GM12878 (cell line): ENCODE data around the gene ILRUN. TPM values are rescaled to one million over a fixed set of nuclear protein-coding genes. Genes with fewer than 3 reads are reported as not detected.

Source experiments
- BACH1 ChIP-seq: fragments of 450-650 bp; IDR thresholded peaks from 2 replicates; pipeline ENCODE4 v1.6.1; 2017; ENCODE audit warnings: mild to moderate bottlenecking, borderline replicate concordance
- CBFB ChIP-seq: IDR thresholded peaks from 2 replicates; pipeline ENCODE4 v1.6.1; 2016; ENCODE audit warnings: antibody characterized with exemption, low read depth
- CBX3 ChIP-seq: fragments of 200-600 bp; sonication (generic); IDR thresholded peaks from 2 replicates; pipeline ENCODE4 v1.6.1; 2016; ENCODE audit warnings: low read depth, borderline replicate concordance
- CEBPZ ChIP-seq: fragments of 150-350 bp; IDR thresholded peaks from 2 replicates; pipeline ENCODE4 v1.6.1; 2016; ENCODE audit warnings: low read depth, low read length
- KLF5 ChIP-seq: fragments of 450-650 bp; IDR thresholded peaks from 2 replicates; pipeline ENCODE4 v1.6.1; 2014; ENCODE audit warnings: mild to moderate bottlenecking; ENCODE audit not compliant: partially characterized antibody
- MTA2 ChIP-seq: fragments of 450-650 bp; IDR thresholded peaks from 2 replicates; pipeline ENCODE4 v1.6.1; 2016; ENCODE audit warnings: low read depth, mild to moderate bottlenecking, moderate library complexity
- NRF1 ChIP-seq: conservative IDR thresholded peaks from 2 replicates; pipeline ENCODE4 v1.6.1; 2011; ENCODE audit warnings: mild to moderate bottlenecking, low read depth, low read length, improper control_type of control experiment
- PAX5 ChIP-seq: IDR thresholded peaks from 2 replicates; pipeline ENCODE4 v1.6.1; 2011; ENCODE audit warnings: low read depth, low read length, borderline replicate concordance
- POLR2A ChIP-seq: IDR thresholded peaks from 2 replicates; pipeline ENCODE4 v1.6.1; 2011; ENCODE audit warnings: low read depth, mild to moderate bottlenecking, low read length
- POLR2AphosphoS2 ChIP-seq: IDR thresholded peaks from 2 replicates; pipeline ENCODE4 v1.6.1; 2011; ENCODE audit warnings: low read depth, mild to moderate bottlenecking, low read length, improper control_type of control experiment, moderate library complexity
- RAD51 ChIP-seq: fragments of 450-650 bp; IDR thresholded peaks from 2 replicates; pipeline ENCODE4 v1.6.1; 2016; ENCODE audit warnings: moderate library complexity, mild to moderate bottlenecking, inconsistent platforms
- RB1 ChIP-seq: fragments of 450-650 bp; formaldehyde crosslinking; IDR thresholded peaks from 2 replicates; pipeline ENCODE4 v1.6.1; 2017; ENCODE audit warnings: mild to moderate bottlenecking, borderline replicate concordance
- RUNX3 ChIP-seq: IDR thresholded peaks from 2 replicates; pipeline ENCODE4 v1.6.1; 2012; ENCODE audit warnings: low read length, inconsistent platforms
- SMAD1 ChIP-seq: fragments of 450-650 bp; IDR thresholded peaks from 2 replicates; pipeline ENCODE4 v1.6.1; 2018; ENCODE audit warnings: mild to moderate bottlenecking, low read depth; ENCODE audit not compliant: partially characterized antibody
- SP1 ChIP-seq: IDR thresholded peaks from one replicate; pipeline ENCODE4 v1.6.1; 2011; ENCODE audit warnings: low read depth, low read length
- SPI1 ChIP-seq: IDR thresholded peaks from 2 replicates; pipeline ENCODE4 v1.6.1; 2011; ENCODE audit warnings: low read depth, mild to moderate bottlenecking, low read length, moderate library complexity, borderline replicate concordance; ENCODE audit not compliant: insufficient read depth
- USF2 ChIP-seq: IDR thresholded peaks from 2 replicates; pipeline ENCODE4 v1.6.1; 2011; ENCODE audit warnings: low read depth, low read length, improper control_type of control experiment, borderline replicate concordance
- polyA plus RNA-seq, 11 experiments: library from polyadenylated mRNA; depleted of rRNA in 4 of 11; unstranded in 6 of 11; stranded (reverse) in 5 of 11; fragments of >200 nt; fragmentation: Nextera tagmentation in 4 of 11; fragmentation: Illumina TruSeq in 1 of 11; extraction: Ambion mirVana in 4 of 11; extraction: Trizol in 1 of 11; gene quantifications; 1 replicate in 1 of 11; 2 replicates in 10 of 11; pipeline versions ENCODE4 v1.2.1 to v1.2.3, GENCODE V29; 2011 to 2016; ENCODE audit warnings: inconsistent platforms in 2 of 11, missing spikeins in 2 of 11, low read depth in 1 of 11
- total RNA-seq, 4 experiments: library from RNA; depleted of rRNA in 3 of 4; stranded (reverse); fragments of >200 nt in 3 of 4; fragmentation: Illumina TruSeq in 1 of 4; extraction: Trizol in 1 of 4; gene quantifications; 2 replicates each; pipeline versions ENCODE4 v1.2.1 to v1.2.3, GENCODE V29; 2013 to 2021
- TF ChIP-seq, protein P1 (sequence below): IDR thresholded peaks from 2 replicates; pipeline ENCODE4 v1.6.1; 2011; ENCODE audit warnings: low read depth, mild to moderate bottlenecking, low read length, moderate library complexity, borderline replicate concordance; ENCODE audit errors: extremely low read depth
- TF ChIP-seq, protein P2 (sequence below): fragments of 450-650 bp; IDR thresholded peaks from 2 replicates; pipeline ENCODE4 v1.6.1; 2018; ENCODE audit warnings: mild to moderate bottlenecking, low read depth, moderate library complexity; ENCODE audit not compliant: partially characterized antibody
- TF ChIP-seq, protein P3 (sequence below): fragments of 450-650 bp; IDR thresholded peaks from 2 replicates; pipeline ENCODE4 v1.6.1; 2017; ENCODE audit warnings: mild to moderate bottlenecking, low read depth, inconsistent platforms; ENCODE audit not compliant: poor library complexity, severe bottlenecking

Gene ILRUN
- total and polyA plus RNA-seq, 10 of the 15 experiments (the other 5 are each of a cell fraction or from before 2014, with no cell fraction given): 21.0 to 114 (median 48.9) TPM

GRCh38 chr6:34696739-34697543, at the start of gene ILRUN (continued):
- TF ChIP-seq, protein P1, sequence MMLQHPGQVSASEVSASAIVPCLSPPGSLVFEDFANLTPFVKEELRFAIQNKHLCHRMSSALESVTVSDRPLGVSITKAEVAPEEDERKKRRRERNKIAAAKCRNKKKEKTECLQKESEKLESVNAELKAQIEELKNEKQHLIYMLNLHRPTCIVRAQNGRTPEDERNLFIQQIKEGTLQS: 0 out of 2 replicates have a peak, but pooled peaks have one; percentile 33
- TF ChIP-seq, protein P2, sequence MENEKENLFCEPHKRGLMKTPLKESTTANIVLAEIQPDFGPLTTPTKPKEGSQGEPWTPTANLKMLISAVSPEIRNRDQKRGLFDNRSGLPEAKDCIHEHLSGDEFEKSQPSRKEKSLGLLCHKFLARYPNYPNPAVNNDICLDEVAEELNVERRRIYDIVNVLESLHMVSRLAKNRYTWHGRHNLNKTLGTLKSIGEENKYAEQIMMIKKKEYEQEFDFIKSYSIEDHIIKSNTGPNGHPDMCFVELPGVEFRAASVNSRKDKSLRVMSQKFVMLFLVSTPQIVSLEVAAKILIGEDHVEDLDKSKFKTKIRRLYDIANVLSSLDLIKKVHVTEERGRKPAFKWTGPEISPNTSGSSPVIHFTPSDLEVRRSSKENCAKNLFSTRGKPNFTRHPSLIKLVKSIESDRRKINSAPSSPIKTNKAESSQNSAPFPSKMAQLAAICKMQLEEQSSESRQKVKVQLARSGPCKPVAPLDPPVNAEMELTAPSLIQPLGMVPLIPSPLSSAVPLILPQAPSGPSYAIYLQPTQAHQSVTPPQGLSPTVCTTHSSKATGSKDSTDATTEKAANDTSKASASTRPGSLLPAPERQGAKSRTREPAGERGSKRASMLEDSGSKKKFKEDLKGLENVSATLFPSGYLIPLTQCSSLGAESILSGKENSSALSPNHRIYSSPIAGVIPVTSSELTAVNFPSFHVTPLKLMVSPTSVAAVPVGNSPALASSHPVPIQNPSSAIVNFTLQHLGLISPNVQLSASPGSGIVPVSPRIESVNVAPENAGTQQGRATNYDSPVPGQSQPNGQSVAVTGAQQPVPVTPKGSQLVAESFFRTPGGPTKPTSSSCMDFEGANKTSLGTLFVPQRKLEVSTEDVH: peak; percentile 63
- TF ChIP-seq CEBPZ (no peak), RAD51 (peak; percentile 82), PAX5 (peak; percentile 82), POLR2A (peak; percentile 59), POLR2AphosphoS2 (no peak), NRF1 (peak; percentile 66), RUNX3 (0 out of 2 replicates have a peak, but pooled peaks have one; percentile 6), SP1 (peak; percentile 53), CBX3 (no peak), SMAD1 (no peak), CBFB (no peak), KLF5 (peak; percentile 38), USF2 (no peak; the same call in 1 of the 2 replicates), RB1 (peak; percentile 52; the same call in 1 of the 2 replicates), MTA2 (peak; percentile 54; the same call in 1 of the 2 replicates), SPI1 (no peak), BACH1 (peak; percentile 18; the same call in 1 of the 2 replicates)
- TF ChIP-seq, protein P3, sequence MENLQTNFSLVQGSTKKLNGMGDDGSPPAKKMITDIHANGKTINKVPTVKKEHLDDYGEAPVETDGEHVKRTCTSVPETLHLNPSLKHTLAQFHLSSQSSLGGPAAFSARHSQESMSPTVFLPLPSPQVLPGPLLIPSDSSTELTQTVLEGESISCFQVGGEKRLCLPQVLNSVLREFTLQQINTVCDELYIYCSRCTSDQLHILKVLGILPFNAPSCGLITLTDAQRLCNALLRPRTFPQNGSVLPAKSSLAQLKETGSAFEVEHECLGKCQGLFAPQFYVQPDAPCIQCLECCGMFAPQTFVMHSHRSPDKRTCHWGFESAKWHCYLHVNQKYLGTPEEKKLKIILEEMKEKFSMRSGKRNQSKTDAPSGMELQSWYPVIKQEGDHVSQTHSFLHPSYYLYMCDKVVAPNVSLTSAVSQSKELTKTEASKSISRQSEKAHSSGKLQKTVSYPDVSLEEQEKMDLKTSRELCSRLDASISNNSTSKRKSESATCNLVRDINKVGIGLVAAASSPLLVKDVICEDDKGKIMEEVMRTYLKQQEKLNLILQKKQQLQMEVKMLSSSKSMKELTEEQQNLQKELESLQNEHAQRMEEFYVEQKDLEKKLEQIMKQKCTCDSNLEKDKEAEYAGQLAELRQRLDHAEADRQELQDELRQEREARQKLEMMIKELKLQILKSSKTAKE: peak; percentile 52
